Nephron (organoid): Measurements from ENCODE around the gene CFAP100.

Experiments
- H3K27ac Mint-ChIP-seq, 3 experiments: 2 replicates each; pipeline ENCODE4 v1.8.0; 2020; ENCODE audit warnings: mixed read lengths in 3 of 3, mild to moderate bottlenecking in 2 of 3, moderate library complexity in 1 of 3
- H3K27me3 Mint-ChIP-seq: 2 replicates; pipeline ENCODE4 v1.8.0; 2021; ENCODE audit warnings: low read depth, mild to moderate bottlenecking, moderate library complexity, mixed read lengths
- H3K36me3 Mint-ChIP-seq: 2 replicates; pipeline ENCODE4 v1.8.0; 2020; ENCODE audit warnings: low read depth, mixed read lengths
- H3K4me1 Mint-ChIP-seq: 2 replicates; pipeline ENCODE4 v1.8.0; 2020; ENCODE audit warnings: mixed read lengths
- H3K4me3 Mint-ChIP-seq, 3 experiments: 2 replicates each; pipeline ENCODE4 v1.8.0; 2020; ENCODE audit warnings: mild to moderate bottlenecking in 3 of 3, mixed read lengths in 3 of 3, moderate library complexity in 2 of 3
- H3K9me3 Mint-ChIP-seq: 2 replicates; pipeline ENCODE4 v1.8.0; 2020; ENCODE audit warnings: mixed read lengths
- TF ChIP-seq, protein P1 (sequence below), 3 experiments: fragments of 200-600 bp; sonication (generic); IDR thresholded peaks; one replicate each; pipeline ENCODE4 v1.5.0; 2021; ENCODE audit warnings: antibody characterized with exemption in 3 of 3; ENCODE audit not compliant: unreplicated experiment in 3 of 3

CFAP100 gene

DNA sequence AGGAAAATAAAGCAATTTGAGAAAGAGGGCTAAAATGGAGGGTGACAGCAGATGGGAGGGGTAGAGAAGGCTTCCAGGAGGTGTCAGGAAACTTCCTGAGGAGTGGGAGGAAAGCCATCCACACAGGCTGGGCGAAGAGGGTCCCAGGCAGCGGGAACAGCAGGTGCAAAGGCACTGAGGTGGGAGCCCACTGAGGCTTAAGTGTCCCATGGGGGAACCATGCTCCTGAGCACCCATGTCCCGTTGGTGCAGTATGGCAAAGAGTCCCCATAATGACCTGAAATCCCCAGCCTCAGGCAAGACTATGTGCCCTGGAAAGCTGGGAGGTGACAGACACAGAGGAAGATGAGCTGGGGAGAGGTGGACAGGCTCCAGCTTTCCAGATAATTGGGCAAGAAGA lies 30.0 kb downstream of the CFAP100 start:
- H3K4me1 Mint-ChIP-seq, result no peaks in the 10 kb centered on the region
- H3K27ac Mint-ChIP-seq, result no peak overlapping the region
- H3K9me3 Mint-ChIP-seq, result peaks cover 15% of the 10 kb centered on the region
- no peaks in the 10 kb centered on the region for H3K27me3 Mint-ChIP-seq
- H3K36me3 Mint-ChIP-seq, result peaks cover 22% of the 10 kb centered on the region
- TF ChIP-seq, protein P1, sequence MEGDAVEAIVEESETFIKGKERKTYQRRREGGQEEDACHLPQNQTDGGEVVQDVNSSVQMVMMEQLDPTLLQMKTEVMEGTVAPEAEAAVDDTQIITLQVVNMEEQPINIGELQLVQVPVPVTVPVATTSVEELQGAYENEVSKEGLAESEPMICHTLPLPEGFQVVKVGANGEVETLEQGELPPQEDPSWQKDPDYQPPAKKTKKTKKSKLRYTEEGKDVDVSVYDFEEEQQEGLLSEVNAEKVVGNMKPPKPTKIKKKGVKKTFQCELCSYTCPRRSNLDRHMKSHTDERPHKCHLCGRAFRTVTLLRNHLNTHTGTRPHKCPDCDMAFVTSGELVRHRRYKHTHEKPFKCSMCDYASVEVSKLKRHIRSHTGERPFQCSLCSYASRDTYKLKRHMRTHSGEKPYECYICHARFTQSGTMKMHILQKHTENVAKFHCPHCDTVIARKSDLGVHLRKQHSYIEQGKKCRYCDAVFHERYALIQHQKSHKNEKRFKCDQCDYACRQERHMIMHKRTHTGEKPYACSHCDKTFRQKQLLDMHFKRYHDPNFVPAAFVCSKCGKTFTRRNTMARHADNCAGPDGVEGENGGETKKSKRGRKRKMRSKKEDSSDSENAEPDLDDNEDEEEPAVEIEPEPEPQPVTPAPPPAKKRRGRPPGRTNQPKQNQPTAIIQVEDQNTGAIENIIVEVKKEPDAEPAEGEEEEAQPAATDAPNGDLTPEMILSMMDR (IDR thresholded peaks at IDR 0.05; ENCODE audit: unreplicated experiment in 3 of 3), result no peak
- H3K4me3 Mint-ChIP-seq, result no peak overlapping the region

DNA sequence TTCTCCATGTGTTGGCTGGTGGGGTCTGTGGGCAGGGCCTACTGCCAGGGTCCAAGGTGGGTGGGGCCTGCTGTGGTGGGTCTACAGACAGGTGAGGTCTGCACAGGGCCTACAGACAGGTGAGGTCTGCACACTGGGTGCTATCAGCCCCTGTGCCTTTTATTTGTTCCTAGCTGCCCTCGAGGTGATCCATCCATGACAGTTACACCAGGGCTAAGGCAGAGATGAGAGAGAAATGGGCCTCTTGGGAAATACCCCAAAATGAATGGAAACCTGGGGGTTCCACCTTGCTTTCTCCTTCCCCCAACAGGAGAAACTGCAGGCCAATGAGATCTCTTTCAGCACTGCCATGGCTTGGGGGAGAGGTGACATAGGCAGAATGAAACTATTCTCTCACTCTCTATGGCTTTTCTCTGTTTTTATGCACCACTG lies 36.4 kb downstream of the CFAP100 start:
- Mint-ChIP-seq H3K27me3 (no peaks in the 10 kb centered on the region), H3K4me3 (no peak overlapping the region), H3K9me3 (peaks cover 5% of the 10 kb centered on the region), H3K36me3 (peaks cover 18% of the 10 kb centered on the region), H3K27ac (no peak overlapping the region), H3K4me1 (no peaks in the 10 kb centered on the region)
- TF ChIP-seq, protein P1 (IDR thresholded peaks at IDR 0.05; ENCODE audit: unreplicated experiment in 3 of 3), result no peak

DNA sequence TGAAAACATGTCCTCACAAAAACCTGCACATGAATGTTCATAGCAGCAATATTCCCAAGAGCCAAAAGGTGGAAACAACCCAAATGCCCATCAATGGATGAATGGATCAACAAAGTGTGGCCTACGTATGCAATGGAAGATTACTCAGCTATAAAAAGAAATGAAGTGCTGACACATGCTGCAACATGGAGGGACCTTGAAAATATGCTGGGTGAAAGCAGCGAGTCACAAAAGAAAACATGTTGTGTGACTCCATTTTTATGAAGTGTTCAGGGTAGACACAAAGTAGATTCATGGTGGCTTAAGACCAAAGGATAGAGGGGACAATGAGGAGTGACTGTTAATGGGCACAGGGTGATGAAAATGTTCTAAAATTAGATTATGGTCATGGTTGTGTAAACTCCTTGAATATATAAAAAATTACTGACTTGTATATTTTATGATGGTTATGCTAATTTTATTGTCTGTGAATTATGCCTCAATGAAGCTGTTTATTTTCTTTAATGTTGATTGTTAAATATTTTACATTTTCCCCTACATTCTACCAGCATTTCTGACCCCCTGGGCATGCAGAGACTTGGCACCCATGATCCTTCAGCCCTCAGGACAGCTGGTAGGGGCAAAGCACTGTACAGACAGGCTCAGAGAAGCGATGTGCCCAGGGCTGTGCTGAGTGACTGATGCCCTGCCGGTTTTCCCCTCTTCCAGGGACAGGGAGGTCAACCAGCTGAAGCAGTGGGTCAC lies 37.8 kb downstream of the CFAP100 start:
- TF ChIP-seq, protein P1 (IDR thresholded peaks at IDR 0.05; ENCODE audit: unreplicated experiment in 3 of 3), result no peak
- no peaks in the 10 kb centered on the region for H3K9me3 Mint-ChIP-seq
- no peaks in the 10 kb centered on the region for H3K27me3 Mint-ChIP-seq
- no peak overlapping the region for H3K4me3 Mint-ChIP-seq
- H3K4me1 Mint-ChIP-seq, result no peaks in the 10 kb centered on the region
- H3K27ac Mint-ChIP-seq, result no peak overlapping the region
- peaks cover 17% of the 10 kb centered on the region for H3K36me3 Mint-ChIP-seq

DNA sequence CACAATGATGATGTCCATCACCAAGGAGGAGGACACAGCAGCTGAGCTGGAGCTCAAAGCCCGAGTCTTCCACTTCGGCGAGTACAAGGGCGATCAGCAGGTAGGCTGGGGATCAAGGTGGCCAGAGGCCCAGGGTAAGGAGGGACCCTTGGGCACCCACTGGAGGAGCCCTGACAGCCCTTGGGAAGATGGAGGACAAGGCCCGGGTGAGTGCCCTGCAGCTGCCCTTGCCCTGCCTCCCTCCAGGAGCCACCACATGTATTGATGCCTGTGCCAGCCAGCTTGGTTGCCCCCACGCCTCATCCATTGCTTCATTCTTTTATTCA lies 38.4 kb downstream of the CFAP100 start:
- Mint-ChIP-seq H3K9me3 (no peaks in the 10 kb centered on the region), H3K27ac (no peak overlapping the region), H3K36me3 (peaks cover 18% of the 10 kb centered on the region), H3K27me3 (no peaks in the 10 kb centered on the region), H3K4me1 (no peaks in the 10 kb centered on the region), H3K4me3 (no peak overlapping the region)
- TF ChIP-seq, protein P1 (IDR thresholded peaks at IDR 0.05; ENCODE audit: unreplicated experiment in 3 of 3), result no peak

DNA sequence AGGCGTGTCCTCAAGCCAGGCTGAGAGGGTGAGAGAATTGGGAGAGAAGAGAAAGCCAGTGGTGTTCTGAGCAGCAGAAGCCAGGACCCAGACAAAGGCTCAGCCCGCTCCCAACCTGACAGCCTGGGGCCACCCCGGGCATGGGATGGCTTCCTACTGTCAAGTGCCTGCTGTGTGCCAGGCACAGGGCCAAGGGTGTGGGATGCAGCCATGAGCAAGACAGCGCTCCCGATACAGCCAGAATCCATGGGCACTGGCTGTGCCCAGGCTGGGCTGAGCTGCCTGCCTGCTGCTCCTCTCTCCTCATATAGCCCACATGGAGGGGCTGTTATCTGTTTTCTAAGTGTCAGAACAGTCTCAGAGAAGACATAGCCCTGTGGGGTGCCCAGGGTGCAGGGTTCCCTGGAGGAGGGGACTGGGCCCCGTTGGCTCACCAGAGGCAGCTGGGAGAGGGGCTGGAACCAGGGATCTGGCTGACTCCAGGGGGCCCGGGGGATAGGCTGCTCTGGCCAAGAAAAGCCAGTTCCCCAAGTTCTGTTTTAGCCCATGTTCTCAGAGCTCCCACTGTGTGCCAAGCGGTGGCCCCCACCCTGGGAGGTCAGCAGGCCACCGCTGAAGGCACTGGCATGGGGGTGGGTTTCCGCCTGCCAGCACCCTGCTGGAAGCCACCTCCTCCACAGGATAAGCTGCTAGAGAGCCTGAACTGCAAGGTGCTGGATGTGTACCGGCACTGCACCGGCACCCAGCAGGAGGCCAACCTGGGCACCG lies 39.0 kb downstream of the CFAP100 start:
- H3K36me3 Mint-ChIP-seq, result peaks cover 19% of the 10 kb centered on the region
- H3K4me3 Mint-ChIP-seq, result no peak overlapping the region
- no peaks in the 10 kb centered on the region for H3K27me3 Mint-ChIP-seq
- TF ChIP-seq, protein P1 (IDR thresholded peaks at IDR 0.05; ENCODE audit: unreplicated experiment in 3 of 3), result no peak
- H3K4me1 Mint-ChIP-seq, result no peaks in the 10 kb centered on the region
- H3K27ac Mint-ChIP-seq, result no peak overlapping the region
- H3K9me3 Mint-ChIP-seq, result no peaks in the 10 kb centered on the region

DNA sequence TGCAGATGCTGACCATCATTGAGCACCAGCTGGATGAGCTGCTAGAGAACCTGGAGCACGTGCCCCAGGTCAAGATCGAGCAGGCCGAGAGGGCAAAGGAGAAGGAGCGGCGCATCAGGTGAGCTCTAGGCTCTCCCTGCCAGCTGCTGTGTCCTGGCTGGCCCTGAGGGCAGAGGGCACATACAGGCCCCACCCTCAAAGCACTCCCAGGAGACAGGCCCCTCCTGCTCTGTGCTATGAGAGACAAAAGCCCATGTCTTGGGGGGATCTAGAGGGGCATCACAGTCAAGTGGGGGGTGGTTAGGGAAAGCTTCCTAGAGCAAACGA lies 39.5 kb downstream of the CFAP100 start:
- Mint-ChIP-seq H3K4me3 (no peak overlapping the region), H3K9me3 (no peaks in the 10 kb centered on the region), H3K27me3 (no peaks in the 10 kb centered on the region), H3K4me1 (no peaks in the 10 kb centered on the region), H3K36me3 (peaks cover 25% of the 10 kb centered on the region), H3K27ac (no peak overlapping the region)
- TF ChIP-seq, protein P1 (IDR thresholded peaks at IDR 0.05; ENCODE audit: unreplicated experiment in 3 of 3), result no peak
